NCI-H1092 (cell line): Measurements from ENCODE around the gene TM4SF18.
A peak's percentile ranks its signal among the peaks of the same experiment; 100 is the strongest.
"Not testable (repeated sequence)": the region's sequence is repeated elsewhere in the genome, so short reads cannot be mapped to it uniquely, and the experiment has no call there.

Experiments used
- DNase-seq: peaks from one replicate; lab custom pipeline; 2025; lab: John Stamatoyannopoulos, UW

The TM4SF18 gene

GRCh38 chr3:149368674-149369497 lies 35.5 kb upstream of the TM4SF18 start:
- DNase-seq: no peak

GRCh38 chr3:149368201-149368673 lies 34.8 kb upstream of the TM4SF18 start:
- DNase-seq: no peak

- DNase-seq: no peak
Measured at GRCh38 chr3:149366941-149367840, 33.8 kb upstream of the TM4SF18 start.

DNA sequence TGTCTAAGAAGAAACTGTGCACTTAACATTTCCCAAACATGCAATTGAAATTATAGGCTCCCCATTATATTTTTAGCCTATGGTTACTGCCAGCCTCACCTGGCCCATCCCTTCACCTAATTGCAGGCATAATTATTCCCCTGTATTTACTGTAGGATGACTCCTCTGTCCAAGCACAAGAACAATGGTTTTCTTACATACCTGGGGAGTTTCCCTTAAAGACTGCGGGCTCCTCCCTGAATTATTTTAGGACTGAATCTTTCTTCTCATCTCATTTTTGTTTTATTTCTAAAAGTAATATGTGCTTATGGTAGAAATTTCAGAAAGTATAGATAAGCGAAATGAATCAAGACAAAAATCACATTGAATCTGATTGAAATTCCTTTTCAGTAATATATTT lies 32.6 kb upstream of the TM4SF18 start:
- DNase-seq: no peak

DNA sequence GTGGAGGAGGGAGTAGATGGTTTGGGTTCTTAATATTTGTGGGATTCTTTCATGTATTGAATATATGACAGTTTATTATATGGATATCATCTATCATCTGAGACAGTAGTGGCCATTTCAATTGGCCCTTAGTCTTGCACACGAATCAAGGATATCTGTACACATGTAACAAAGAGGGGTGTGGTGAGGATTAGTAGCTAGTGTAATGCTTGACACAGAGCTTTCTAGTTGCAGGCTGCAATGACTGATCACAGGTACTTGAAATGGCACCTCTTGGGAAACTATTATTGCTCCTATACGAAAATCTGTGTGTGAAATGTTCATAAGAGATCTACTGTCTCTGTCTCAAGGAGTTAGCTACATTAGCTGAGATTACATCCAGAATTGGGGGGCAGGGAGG lies 31.2 kb upstream of the TM4SF18 start:
- no peak for DNase-seq

DNA sequence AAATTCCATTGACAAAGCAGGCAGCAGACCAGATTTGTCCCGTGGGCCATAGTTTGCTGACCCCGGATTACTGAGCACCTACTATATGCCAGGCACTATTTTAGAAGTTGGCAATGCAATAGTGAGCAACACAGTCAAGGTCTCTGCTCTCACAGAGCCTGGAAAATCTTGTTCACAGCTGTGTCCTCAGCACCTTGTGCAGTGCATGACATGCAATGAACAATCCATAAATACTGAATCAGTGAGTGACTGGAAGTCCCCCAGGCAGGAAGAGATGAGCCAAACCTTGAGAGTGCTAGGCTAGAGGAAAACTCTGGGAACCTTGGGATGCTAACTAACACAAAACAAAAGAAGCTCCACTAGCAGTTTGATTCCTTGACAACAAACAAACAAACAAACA lies 29.6 kb upstream of the TM4SF18 start:
- DNase-seq: no peak

GRCh38 chr3:149362366-149362765 lies 28.9 kb upstream of the TM4SF18 start:
- no peak for DNase-seq

DNA sequence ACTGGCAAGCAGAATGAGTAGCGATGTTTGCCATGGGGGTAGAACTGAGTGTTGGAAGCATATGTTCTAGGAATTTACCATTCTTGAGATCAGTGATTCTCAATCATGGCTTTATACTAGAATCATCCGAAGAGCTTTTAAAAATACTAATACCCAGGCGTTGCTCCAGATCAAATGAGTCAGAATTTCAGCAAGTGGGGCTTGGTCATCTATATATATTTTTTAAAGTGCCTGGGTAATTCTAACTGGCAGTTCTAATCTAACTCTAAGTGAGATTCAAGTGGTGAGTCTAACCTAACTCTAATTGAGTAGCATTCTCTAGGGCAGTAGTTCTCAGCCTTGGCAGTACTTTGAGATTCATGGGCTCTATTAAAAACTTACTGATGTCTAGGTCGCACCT lies 23.2 kb upstream of the TM4SF18 start:
- no peak for DNase-seq

- DNase-seq: no peak
Measured at GRCh38 chr3:149356044-149356592, 22.7 kb upstream of the TM4SF18 start.

DNA sequence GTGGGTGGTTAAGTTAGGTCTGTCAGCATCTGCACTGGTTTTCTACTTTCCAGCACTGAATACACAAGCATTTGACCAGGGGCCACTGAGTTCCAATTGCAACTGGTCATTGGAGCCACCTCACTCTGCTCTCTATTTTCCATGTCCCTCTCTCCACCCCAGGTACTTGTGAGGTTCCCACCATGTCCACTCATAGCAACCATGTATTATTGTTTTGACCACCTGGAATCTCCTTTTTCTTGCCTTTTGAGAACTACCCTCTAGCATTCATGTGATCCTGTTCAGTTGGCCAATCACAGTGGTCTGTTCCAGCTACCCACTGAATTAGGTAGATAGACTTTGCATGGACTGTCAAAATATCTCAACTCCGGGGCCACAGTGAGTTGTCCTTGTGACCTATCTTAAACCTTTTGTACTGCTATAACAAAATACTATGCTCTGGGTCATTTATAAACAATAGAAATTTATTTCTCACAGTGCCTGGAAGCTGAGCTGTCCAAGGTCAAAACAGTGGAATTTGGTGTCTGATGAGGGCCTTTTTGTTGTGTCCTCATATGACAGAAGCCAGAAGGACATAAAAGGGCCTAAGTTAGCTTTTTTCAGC lies 20.2 kb upstream of the TM4SF18 start:
- DNase-seq: no peak

DNA sequence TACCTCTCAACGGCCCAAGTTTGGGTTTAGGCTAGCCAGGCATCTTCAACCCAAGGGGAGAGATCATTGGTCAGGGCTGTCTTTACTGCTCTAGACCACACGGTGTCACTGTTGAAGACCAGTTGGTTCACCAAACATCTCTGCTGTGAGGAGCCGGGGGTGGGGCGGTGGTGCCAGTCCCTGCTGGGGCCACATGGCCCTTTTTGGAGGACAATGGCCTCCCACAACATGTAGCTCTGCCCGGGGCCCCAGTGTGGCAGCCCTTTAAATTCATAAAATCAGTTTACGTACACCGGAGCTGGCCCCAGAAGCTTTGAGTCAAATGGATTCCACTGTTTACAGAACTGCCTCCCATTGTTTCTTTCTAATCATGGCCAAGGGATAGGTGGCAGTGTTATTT lies 19.1 kb upstream of the TM4SF18 start:
- peak; percentile 28 for DNase-seq

- DNase-seq: no peak
Measured at GRCh38 chr3:149343951-149344350, 10.5 kb upstream of the TM4SF18 start.

- no peak for DNase-seq
Measured at GRCh38 chr3:149342413-149343380, 9.3 kb upstream of the TM4SF18 start.

DNA sequence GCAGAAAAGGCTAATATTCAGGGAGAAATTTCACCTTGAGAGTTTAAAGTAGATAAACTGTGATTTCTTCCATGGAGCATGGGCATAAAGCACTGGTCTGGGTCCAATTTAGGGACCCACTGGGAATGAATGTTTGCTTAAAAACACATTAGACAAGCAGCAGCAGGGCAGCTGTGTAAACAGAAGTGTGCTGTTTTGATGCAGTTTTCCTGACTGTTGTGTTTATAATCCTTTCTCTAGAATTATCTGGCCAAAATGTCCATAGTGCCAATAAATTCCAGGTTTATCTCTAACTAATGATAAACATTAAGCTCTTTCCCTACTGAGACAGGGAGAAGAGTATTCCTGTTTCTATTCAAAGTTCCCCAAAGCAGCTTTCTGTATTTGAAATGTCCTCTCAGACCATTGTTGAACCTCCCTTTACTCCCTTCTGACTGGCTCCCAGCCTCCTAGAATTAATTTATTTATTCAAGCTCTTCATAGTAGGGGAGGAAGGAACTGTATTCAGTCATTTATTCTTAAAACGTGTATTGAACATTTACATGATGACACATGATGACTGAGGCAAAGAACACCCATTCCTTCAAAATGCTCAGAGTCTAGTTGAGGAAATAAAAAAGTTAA lies 7.0 kb upstream of the TM4SF18 start:
- DNase-seq: peak; percentile 85

DNA sequence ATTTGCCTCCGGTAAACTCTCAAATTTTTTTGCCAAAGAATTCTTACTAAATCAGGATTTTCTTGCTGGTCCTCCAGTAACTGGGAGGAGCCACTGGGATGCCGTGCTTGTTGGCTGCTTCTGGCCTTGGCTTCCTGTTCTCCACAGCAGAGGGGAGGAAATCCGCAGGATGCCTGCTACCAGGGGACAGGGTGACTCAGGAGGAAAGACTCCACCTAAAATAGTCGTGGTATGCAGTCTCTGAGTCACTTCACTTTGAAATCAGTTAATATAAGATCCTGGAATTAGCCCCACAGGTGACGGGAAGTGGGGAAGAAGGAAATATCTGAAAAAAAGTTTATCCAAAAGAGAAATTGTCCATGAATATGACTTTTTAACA lies 6.5 kb upstream of the TM4SF18 start:
- DNase-seq: peak; percentile 51

DNA sequence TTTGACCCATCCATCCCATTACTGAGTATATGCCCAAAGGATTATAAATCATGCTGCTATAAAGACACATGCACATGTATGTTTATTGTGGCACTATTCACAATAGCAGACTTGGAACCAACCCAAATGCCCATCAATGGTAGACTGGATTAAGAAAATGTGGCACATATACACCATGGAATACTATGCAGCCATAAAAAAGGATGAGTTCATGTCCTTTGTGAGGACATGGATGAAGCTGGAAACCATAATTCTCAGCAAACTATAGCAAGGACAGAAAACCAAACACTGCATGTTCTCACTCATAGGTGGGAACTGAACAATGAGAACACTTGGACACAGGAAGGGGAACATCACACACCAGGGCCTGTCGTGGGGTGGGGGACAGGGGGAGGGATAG lies 4.0 kb upstream of the TM4SF18 start:
- DNase-seq: not testable (repeated sequence)

DNA sequence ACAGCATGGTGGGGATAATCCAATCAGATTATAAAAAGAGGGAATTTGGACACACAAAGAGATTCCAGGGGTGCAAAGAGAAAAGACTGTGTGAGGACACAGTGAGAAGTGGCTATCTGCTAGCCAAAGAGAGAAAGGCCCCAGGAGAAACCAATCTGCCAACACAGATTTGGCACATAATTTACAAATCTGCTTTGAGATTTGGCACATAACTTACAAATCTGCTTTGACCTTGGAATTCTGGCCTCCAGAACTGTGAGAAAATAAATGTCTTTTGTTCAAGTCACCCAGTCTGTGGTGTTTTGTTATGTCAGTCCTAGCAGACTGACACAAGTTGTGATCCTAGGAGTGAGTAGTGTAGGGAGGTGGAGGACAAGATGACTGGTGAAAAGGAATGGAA lies 3.5 kb upstream of the TM4SF18 start:
- no peak for DNase-seq

- DNase-seq: no peak
Measured at GRCh38 chr3:149332771-149333170, 665 bp downstream of the TM4SF18 start.

- DNase-seq: no peak
Measured at GRCh38 chr3:149332227-149332765, 1.1 kb downstream of the TM4SF18 start.

- no peak for DNase-seq
Measured at GRCh38 chr3:149331396-149331795, 2.0 kb downstream of the TM4SF18 start.
